ENCODE measurements around the gene MADD. TPM values are rescaled to one million over a fixed set of nuclear protein-coding genes. Genes with fewer than 3 reads are reported as not detected.

MADD gene
- total RNA-seq, 1 experiment from 2014 or later = 7.8 TPM

- Histone ChIP-seq H3K4me3 (no peak overlapping the region), H3K9me3 (no peaks in the 10 kb centered on the region), H3K36me3 (no peaks in the 10 kb centered on the region), H3K27me3 (no peaks in the 10 kb centered on the region)
- DNase-seq = no peak
Measured at GRCh38 chr11:47375546-47376085, 105.7 kb downstream of the MADD start.

- Histone ChIP-seq H3K27me3 (no peaks in the 10 kb centered on the region), H3K9me3 (no peaks in the 10 kb centered on the region), H3K4me3 (no peak overlapping the region), H3K36me3 (no peaks in the 10 kb centered on the region)
- DNase-seq = no peak
Measured at GRCh38 chr11:47376107-47376524, 106.2 kb downstream of the MADD start.

- Histone ChIP-seq H3K27me3 (no peaks in the 10 kb centered on the region), H3K36me3 (no peaks in the 10 kb centered on the region), H3K9me3 (no peaks in the 10 kb centered on the region), H3K4me3 (no peak overlapping the region)
- no peak for DNase-seq
Measured at GRCh38 chr11:47376525-47377371, 106.8 kb downstream of the MADD start.

GRCh38 chr11:47377571-47378009, 107.7 kb downstream of the MADD start:
- Histone ChIP-seq H3K9me3 (no peaks in the 10 kb centered on the region), H3K27me3 (no peaks in the 10 kb centered on the region), H3K4me3 (no peak overlapping the region), H3K36me3 (no peaks in the 10 kb centered on the region)
- no peak for DNase-seq

- Histone ChIP-seq H3K9me3 (no peaks in the 10 kb centered on the region), H3K4me3 (no peak within 1 kb of the TSS), H3K36me3 (no peaks in the 10 kb centered on the region), H3K27me3 (no peaks in the 10 kb centered on the region)
- no peak for DNase-seq
Measured at GRCh38 chr11:47378010-47378835, 108.3 kb downstream of the MADD start, which contains the start of gene SPI1. TSS of gene SPI1 (minus strand) at chr11:47378547. CDS start at chr11:47378353, 194 bp downstream.

- no peaks in the 10 kb centered on the region for H3K9me3 ChIP-seq
- H3K27me3 ChIP-seq = no peaks in the 10 kb centered on the region
- no peaks in the 10 kb centered on the region for H3K36me3 ChIP-seq
- DNase-seq = no peak
- no peak overlapping the region for H3K4me3 ChIP-seq
Measured at GRCh38 chr11:47378836-47379170, 108.9 kb downstream of the MADD start.

GRCh38 chr11:47379317-47379716, 109.4 kb downstream of the MADD start:
- Histone ChIP-seq H3K4me3 (no peak overlapping the region), H3K27me3 (no peaks in the 10 kb centered on the region), H3K36me3 (no peaks in the 10 kb centered on the region), H3K9me3 (no peaks in the 10 kb centered on the region)
- DNase-seq = no peak

Other genes starting within 250 kb of the MADD start
- gene ARFGAP2, start 93.3 kb upstream of the MADD start, total RNA-seq (2014; rRNA removed; shearing (Covaris generic); ENCODE audit: low replicate concordance) = 71.0 and 92.8 TPM in 2 replicates
- gene PACSIN3, start 83.7 kb upstream of the MADD start, total RNA-seq (2014; rRNA removed; shearing (Covaris generic); ENCODE audit: low replicate concordance) = 59.8 and 92.5 TPM in 2 replicates
- 13.9 and 20.0 TPM in 2 replicates for gene DDB2, start 55.2 kb upstream of the MADD start, total RNA-seq (2014; rRNA removed; shearing (Covaris generic); ENCODE audit: low replicate concordance)
- gene ACP2, start 21.3 kb upstream of the MADD start, total RNA-seq (2014; rRNA removed; shearing (Covaris generic); ENCODE audit: low replicate concordance) = 9.6 and 42.7 TPM in 2 replicates
- 11.3 and 12.6 TPM in 2 replicates for gene NR1H3, start 12.1 kb upstream of the MADD start, total RNA-seq (2014; rRNA removed; shearing (Covaris generic); ENCODE audit: low replicate concordance)
- gene MYBPC3, start 82.6 kb downstream of the MADD start, total RNA-seq (2014; rRNA removed; shearing (Covaris generic); ENCODE audit: low replicate concordance) = not detected in 2 replicates
- gene SPI1, start 108.4 kb downstream of the MADD start, total RNA-seq (2014; rRNA removed; shearing (Covaris generic); ENCODE audit: low replicate concordance) = not detected in 2 replicates
- 34.0 and 51.1 TPM in 2 replicates for gene SLC39A13, start 138.5 kb downstream of the MADD start, total RNA-seq (2014; rRNA removed; shearing (Covaris generic); ENCODE audit: low replicate concordance)
- gene PSMC3, start 156.3 kb downstream of the MADD start, total RNA-seq (2014; rRNA removed; shearing (Covaris generic); ENCODE audit: low replicate concordance) = 147 and 165 TPM in 2 replicates
- gene RAPSN, start 179.0 kb downstream of the MADD start, total RNA-seq (2014; rRNA removed; shearing (Covaris generic); ENCODE audit: low replicate concordance) = 0.16 TPM in 1 of 2 replicates, not detected in the other